Measurements from ENCODE around the gene CACHD1.

The CACHD1 gene

DNA sequence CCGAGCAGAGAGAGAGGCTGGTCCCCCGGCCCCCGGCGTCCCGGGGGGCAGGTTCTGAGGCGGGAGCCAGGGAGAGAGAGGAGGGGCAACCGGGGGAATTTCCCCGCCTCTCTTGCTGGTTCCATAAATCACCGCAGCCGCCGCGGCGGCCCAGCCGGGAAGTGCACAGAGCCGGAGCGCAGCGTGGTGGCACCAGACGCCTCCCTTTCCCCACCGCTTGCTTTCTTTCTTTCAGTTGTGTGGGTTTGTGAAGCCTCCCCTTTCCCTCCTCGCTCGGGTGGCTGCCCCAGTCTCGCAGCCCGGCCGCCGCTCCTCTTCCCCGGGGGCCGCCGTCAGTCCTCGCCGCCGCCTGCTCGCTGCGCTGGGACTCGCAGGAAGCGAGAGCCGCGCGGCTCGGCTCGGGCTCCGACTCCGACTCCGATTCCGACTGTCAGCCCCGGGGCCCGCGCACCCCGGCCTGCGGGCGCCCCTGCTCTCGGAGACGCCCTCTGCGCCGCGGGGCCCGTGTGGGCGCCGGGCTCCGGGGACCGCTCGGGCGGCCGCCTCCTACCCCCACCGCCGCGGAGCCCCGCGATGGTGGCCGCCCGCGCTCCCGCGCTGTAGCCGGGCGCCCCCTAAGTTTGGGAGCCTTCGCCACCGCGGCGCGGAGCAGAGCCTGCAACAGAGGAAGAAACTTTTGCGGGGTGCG lies at the start of gene CACHD1:
Gene CACHD1 (plus strand): TSS at position 153 of the 688 bp plus-strand sequence. CDS start 616 bp downstream, outside the sequence.
- peak; percentile 88 for DNase-seq (ENCODE audit: low spot score)

DNA sequence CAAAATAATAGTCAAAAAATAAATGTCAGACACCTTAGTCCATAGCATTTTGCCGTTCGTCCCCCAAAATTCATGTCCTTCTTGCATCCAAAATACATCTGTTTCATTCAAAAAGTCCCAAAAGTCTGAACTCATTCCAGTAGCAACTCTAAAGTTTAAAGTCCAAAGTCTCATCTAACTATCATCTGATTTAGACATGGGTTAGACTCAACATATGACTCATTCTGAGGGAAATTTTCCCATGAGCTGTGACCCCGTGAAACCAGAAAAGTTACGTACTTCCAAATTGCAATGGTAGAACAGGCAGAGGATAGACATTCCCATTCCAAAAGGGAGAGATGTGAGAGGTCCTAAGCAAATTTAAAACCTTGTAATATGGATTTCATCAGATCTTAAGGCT lies 48.6 kb upstream of the CACHD1 start:
- no peak for DNase-seq (ENCODE audit: low spot score)

DNA sequence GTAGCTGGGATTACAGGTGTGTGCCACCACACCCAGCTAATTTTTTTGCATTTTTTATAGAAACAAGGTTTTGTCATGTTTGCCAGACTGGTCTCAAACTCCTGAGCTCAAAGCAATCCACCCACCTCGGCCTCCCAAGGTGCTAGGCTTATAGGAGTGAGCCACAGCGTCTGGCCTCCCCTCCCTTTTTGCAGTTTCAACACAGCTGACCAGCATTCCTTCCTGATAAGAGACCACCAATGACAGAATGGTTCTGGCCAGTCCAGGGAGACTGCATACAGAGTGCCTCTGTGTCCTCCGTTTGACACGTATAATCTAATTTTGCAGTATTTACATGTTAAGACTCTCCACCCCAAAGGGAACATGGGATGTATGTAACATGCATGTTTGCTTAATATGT lies 46.4 kb upstream of the CACHD1 start:
- DNase-seq (ENCODE audit: low spot score): no peak

DNA sequence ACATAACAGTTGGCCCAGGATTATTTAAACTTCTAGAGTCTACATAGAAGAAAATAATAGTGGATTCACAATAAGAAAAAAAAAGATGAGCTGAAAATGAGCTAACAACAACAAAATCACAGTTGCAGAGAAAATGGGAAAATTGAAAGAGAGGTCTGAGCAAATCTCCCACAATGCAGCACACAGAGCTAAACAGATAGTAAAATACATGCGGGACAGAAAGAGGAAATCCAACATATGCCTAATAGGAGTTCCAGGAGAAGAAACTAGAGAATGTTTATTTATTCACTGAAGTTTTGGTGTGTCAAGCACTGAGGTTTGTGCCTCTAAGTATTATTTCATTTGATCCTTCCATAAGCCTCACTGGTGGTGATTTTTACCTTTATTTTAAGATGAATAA lies 45.5 kb upstream of the CACHD1 start:
- no peak for DNase-seq (ENCODE audit: low spot score)

DNA sequence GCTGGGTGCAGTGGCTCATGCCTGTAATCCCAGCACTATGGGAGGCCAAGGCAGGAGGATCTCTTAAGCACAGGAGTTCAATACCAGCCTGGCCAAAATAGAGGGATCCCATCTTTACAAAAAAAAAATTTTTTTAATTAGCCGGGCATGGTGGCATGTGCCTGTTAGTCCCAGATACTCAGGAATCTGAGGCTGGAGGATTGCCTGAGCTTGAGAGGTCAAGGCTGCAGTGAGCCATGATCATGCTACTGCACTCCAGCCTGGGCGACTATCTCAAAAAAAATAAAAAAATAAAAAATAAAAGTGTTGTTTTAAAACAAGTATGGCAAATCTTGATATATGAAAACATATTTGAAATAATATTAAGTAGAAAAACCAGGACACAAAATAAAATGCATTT lies 44.4 kb upstream of the CACHD1 start:
- DNase-seq (ENCODE audit: low spot score): no peak

DNA sequence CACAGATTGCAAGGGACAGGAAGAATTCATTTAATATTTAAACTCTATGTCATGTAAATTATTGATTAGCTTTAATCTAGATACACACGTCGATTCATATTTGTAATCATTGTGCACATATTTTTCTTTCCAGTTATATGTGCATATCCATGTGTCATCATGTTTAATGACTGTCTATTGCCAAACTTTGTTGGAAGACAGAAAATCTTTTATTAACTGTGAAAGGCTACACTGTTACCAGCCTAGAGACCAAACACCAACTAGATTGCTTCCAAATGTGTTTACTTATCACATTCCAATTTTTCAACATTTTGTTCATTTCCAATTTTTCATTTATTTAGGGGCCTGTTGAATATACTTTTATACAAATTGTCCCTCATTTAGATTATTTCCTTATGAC lies 43.2 kb upstream of the CACHD1 start:
- no peak for DNase-seq (ENCODE audit: low spot score)

DNA sequence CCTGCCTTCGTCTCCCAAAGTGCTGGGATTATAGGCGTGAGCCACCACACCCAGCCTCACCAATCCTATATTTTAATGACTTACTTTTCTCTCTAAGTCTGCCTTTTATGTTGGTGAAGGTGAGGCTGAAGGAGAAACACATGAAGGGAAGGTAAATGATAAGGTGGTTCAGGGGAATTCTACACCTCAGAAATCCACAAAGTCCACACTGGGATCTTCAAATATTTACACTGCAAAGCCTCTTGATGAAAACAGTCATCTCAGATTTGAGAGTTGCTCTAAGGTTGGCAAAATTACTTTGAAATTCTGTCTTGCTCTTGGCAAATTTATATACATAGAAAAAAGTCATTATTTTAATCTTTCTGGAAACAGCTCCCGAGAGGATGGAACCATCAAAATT lies 42.0 kb upstream of the CACHD1 start:
- DNase-seq (ENCODE audit: low spot score): no peak

DNA sequence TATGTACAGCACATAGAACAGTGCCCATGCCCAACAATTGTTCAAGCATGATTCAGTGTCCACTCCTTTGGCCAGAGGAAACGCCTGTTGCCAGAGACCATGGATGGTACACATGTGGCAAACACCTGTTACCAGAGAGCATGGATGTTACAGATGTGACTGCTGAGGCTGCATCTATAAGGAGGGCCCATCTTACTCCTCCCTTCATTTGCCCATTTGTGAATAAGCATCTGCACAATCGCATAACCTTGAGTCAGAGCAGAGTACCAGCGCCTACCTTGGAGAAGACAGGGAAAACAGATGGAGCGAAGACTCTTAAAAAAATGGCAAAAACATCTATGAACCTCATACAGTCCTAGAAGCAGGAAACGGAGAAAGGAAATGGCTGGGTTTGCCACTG lies 36.6 kb upstream of the CACHD1 start:
- DNase-seq (ENCODE audit: low spot score): no peak

DNA sequence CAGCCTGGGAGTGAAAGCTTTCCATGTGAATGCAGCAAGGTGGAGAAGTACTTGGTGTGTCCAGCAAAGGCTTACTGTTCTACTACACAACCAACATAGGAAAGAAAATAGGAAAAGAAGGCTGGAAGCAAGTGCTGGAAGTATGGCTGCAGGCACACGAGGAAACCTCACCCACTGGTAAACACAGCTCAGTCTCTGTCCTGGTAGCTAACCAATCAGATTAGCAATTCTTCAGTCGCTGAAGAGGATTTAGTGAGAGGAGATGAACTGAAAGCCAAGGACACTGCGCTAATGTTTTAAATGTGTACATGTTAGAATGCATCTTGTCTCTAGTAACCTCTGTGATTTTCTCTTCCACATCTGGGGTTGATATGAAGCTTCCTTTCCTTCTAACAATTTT lies 36.2 kb upstream of the CACHD1 start:
- no peak for DNase-seq (ENCODE audit: low spot score)

DNA sequence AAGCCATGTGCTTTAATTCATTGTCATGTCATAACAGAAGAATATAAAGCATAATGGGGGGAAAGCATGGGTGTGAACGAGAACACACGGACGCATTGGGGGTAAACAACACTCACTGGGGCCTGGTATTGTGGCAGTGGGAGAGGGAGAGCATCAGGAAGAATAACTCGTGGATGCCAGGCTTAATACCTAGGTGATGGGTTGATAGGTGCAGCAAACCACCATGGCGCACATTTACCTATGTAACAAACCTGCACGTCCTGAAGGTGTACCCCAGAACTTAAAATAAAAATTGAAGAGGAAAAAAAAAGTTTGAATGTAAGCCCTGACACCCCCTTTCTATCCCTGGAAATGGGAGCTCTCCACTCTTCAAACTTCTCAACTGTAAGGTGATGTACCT lies 34.9 kb upstream of the CACHD1 start:
- DNase-seq (ENCODE audit: low spot score): no peak

DNA sequence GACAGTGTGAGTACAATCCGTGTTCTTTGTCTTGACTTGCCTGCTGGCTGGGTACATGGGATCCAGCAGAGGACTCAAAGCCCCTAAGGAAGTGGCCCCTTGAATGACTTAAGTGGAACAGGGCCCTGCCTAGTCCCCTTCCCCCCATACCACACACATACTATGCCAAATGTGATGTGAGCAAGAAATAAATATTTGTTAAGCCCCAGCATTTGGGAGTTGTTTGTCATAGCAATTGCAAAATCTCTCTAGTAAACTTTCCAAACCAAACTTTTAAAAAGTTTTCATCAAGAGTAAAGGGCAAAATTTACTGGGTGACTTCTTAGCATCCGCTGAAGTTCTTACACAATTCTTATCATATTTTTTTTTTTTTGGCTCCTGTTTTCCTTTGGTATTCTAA lies 32.5 kb upstream of the CACHD1 start:
- no peak for DNase-seq (ENCODE audit: low spot score)

DNA sequence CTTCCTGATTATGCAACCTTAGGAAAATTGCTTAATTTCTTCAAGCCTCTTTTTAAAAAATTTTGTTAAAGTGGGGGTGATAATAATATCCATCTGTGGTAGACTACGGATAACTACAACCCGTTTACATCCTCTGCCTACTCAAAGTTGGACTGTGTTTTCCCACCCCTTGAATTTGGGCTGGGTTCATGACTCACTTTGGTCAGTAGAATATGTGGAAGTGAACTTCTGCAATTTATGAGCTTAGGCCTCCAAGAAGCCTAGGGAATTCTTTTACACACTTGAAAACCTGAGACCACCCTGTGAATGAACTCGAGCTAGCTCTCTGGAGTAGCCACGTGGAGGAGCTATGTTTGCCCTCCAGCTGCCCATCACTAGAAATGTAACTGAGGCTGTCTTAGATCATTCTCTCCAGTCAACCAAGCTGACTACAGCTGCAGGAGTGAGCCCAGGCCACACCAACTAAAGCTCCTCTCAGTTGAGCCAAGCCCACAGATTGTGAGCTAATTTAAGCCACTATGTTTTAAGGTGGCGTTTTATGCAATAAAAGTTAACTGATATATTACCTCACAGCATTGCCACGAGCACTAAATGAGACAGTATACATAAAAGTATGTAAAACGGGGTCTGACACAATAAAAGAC lies 29.6 kb upstream of the CACHD1 start:
- no peak for DNase-seq (ENCODE audit: low spot score)

DNA sequence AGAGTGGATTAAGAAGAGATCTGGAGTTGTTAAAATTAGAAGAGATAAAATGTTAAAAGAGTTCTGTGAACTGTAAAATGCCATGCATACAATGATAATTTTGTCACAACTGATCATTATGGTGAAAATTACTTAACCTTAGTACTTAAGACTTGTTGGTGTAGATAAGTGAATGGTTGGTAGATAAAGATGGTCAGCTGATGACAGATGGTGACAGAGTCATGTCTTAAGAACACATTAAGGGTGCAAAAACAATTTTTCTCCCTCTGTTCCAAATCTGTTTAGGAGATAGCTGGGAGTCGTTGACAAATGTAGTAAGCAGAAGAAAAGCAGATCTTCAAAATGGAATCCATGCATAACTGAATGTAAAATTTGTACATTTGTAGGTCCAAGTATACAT lies 18.5 kb upstream of the CACHD1 start:
- DNase-seq (ENCODE audit: low spot score): no peak

DNA sequence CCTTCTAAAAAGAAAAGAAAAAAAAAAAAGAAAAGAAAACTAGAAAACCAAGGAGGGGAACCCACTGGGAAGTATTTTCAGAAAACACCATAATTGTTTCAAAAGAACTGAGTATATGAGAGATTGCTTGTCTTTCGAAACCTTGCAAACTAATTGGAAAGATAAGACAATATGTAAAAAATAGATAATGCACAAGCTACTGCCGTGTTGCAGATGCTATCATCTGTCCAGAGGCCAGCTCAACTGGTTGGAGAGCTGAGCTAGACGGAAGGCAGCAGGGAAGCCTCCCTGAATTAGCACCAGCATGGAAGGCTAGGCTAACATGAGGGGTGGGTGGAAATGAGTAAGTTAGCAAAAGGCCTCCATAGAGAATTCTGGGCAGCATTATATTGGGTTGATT lies 16.2 kb upstream of the CACHD1 start:
- DNase-seq (ENCODE audit: low spot score): no peak

DNA sequence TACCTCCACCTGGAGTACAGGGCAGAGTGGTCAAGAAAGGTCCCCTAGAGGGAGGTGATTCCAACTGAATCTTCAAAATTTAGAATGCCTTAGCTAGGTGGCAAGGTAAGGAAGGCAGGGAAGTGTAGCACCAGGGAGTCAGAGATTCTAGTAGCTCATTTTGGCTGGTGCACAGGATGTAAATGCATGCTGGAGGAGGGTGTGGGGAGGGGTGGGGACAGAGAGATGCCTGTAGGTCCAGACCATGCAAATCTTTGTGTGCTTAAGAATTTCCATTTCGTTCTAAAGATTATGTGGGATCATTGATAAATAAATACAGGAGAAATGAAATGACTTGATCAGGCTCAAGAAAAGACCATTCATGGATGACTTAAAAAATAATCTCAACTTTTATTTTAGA lies 11.0 kb upstream of the CACHD1 start:
- DNase-seq (ENCODE audit: low spot score): no peak

DNA sequence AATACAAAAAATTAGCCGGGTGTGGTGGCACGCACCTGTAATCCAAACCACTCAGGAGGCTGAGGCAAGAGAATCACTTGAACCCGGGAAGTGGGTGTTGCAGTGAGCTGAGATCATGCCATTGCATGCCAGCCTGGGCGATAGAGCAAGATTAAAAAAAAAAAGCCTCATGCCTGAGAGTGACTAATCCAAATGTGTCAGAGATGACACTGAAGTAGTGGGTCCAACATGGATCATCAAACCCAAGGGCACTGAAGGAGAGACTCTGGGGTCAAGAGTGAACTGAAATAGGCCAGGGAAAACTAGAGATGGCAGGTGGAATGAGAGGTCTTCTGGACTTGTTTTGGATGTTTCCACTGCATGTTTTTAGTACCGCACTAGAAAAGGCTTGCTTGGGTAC lies 10.2 kb upstream of the CACHD1 start:
- DNase-seq (ENCODE audit: low spot score): no peak

DNA sequence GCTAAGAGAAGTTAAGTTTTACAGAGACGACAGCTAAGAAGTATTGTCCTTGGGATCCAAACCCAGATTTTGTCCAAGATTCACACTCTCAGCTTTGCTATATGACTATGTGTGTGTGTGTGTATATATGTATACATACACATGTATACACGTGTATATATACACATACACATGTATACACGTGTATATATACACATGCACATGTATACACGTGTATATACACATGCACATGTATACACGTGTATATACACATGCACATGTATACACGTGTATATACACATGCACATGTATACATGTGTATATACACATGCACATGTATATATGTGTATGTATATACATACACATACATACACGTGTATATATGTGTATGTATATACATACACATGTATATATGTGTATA lies 3.9 kb upstream of the CACHD1 start:
- no peak for DNase-seq (ENCODE audit: low spot score)

DNA sequence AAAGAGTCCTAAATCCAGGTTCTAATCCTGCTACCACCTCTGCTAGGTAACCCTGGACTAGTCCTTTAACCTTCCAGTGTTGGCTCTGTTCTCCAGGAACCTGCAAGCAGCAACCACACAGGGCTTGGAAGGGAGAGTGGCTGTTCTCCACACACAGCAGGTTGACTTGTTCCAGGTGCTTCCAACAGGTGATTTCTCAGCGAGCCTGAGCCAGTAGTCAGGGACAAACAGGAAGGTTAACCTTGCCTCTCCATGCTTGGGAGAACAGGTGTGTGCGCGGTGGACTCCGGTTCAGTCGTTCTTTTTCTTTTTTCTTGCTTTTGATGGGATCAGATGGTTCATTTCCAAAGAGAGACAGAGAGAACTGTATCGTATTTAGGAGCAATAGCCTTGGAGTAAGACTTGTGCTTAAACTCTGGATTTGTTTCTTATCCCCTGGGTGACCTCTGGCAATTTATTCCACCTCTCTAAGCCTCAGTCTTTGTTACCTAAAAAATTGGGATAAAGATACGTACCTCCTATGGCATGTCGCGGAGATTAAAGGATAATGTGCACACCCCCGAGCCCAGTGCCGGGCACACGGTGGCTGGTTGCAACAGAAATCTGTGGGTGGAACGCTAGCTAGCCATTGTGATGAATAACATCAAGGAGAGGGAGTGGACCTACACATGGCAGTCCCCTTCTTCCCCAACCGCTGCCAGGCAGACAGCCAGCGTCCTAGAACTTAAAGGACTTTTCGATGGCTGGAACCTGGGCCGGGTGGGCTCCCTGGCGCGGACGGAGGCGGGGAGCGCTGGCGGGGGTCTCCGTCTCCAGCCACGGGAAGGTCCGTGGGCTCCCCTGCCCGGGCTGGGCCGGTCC lies 583 bp upstream of the CACHD1 start:
- no peak for DNase-seq (ENCODE audit: low spot score)

DNA sequence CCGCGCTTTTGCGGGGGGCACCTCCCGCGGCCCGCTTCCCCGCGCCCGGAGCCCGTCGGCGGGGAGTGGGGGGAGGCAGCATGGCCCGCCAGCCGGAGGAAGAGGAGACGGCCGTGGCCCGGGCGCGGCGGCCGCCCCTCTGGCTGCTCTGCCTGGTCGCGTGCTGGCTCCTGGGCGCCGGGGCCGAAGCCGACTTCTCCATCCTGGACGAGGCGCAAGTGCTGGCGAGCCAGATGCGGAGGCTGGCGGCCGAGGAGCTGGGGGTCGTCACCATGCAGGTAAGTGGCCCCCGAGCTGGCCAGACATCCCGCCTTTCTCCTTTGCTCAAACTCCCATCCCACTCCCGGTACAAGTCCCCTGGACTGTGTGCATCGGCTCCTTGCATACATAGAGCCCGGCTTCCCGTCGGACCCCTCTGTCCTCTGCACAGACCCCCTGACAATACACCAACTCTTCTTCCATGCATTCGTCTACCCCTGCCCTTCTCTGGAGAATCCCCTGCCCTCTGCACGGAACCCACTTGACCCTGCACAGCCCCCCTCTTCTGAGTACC lies 812 bp downstream of the CACHD1 start:
- DNase-seq (ENCODE audit: low spot score): peak; percentile 81

DNA sequence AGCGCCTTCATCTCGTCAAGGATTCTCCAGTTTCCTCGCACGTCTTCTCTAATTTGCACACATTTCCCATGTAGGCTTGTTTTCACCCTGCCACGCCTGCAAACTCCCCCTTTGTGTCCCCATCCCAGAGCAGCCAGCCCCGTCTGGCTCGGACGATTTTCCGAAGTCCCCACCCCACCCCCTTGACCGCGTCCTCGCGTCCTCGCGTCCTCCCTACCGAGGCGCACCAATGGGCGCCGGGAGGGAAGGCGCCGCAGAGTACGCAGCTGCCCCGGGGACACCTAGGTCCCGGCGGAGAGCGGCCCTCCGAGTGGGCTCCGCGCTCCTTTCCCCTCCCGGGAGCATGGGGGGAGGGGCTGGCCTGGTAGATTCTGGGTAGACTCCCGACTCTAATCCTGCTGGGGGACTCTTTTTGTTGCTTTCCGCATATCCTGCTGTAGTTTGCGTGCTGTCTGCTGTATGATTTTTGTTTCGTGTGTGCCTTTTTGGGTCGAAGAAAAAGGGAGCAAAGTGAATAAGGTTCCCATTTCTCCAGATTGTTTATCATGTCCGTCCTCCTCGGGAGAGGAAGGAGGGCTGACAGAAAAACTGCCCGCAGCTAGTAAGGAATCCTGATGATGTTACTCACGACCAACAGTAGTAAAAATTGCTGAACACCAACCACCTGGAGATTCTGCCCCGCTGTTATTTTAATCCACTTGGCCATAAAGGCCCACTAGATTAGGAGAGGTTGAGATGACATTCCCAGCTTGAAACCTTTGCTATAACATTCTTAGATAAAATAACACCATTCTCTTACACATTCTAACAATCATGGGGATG lies 1.5 kb downstream of the CACHD1 start:
- DNase-seq (ENCODE audit: low spot score): peak; percentile 75

DNA sequence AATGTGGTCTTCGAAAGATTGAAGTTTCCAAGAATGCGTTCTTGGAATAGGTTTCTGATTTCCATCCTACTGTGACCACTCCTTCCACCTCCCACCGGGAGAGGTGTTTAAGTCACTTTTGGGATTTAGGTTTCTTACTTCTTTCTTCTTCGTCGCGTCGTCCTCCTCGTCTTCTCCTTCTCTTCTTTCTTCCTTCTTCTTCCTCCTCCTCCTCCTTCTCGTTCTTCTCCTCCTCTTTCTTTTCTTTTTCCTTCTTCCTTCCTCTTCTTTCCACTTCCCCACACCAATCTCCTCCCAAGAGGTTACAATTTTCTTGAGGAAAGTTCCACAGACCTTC lies 2.1 kb downstream of the CACHD1 start:
- no peak for DNase-seq (ENCODE audit: low spot score)

DNA sequence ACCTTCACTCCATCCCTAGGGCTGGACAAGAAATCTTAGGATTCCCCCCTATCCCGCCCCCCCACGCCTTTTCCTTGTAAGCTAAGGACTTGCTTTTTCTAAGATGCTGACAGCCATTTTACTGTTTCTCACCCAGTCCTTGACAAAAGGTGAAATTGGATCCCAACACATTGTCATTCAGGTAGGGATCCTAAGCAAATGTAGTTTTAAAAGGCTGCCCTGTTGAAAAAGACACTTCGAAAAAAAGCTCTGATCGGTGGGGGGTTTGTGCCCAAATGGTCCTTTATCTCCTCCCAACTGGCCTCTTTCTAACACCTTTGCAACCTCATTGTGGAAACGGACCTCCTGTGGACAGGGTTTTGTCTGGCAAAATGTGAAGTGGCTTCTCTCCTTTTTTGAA lies 2.9 kb downstream of the CACHD1 start:
- no peak for DNase-seq (ENCODE audit: low spot score)
